Hepatic stellate cell (primary cell): ENCODE data around the gene RSBN1L.
A peak's percentile ranks its signal among the peaks of the same experiment; 100 is the strongest.
"Not testable (repeated sequence)": the region's sequence is repeated elsewhere in the genome, so short reads cannot be mapped to it uniquely, and the experiment has no call there.

Source experiments
- DNase-seq: peaks from one replicate; pipeline ENCODE4 v3.0.0; 2011; ENCODE audit warnings: low spot score

Gene RSBN1L

GRCh38 chr7:77687747-77688144, 8.5 kb upstream of the RSBN1L start:
- DNase-seq: no peak

- no peak for DNase-seq
These were observed 6.0 kb upstream of the RSBN1L start for GRCh38 chr7:77690289-77690688.

GRCh38 chr7:77691892-77692491, 4.3 kb upstream of the RSBN1L start:
- DNase-seq: no peak

- DNase-seq: no peak
These were observed 2.3 kb upstream of the RSBN1L start for GRCh38 chr7:77693830-77694583.

GRCh38 chr7:77696643-77697534, 630 bp downstream of the RSBN1L start:
- peak; percentile 27 for DNase-seq

GRCh38 chr7:77697535-77697831, 1.2 kb downstream of the RSBN1L start:
- peak; percentile 26 for DNase-seq

- DNase-seq: no peak
These were observed 1.9 kb downstream of the RSBN1L start for GRCh38 chr7:77698042-77698625.

- no peak for DNase-seq
These were observed 2.8 kb downstream of the RSBN1L start for GRCh38 chr7:77699056-77699455.

- DNase-seq: no peak
These were observed 6.3 kb downstream of the RSBN1L start for GRCh38 chr7:77702513-77702912.

- no peak for DNase-seq
These were observed 6.8 kb downstream of the RSBN1L start for GRCh38 chr7:77702968-77703472.

GRCh38 chr7:77703669-77704068, 7.4 kb downstream of the RSBN1L start:
- DNase-seq: not testable (repeated sequence)

GRCh38 chr7:77707504-77707992, 11.3 kb downstream of the RSBN1L start:
- DNase-seq: no peak

GRCh38 chr7:77710067-77710466, 13.8 kb downstream of the RSBN1L start:
- DNase-seq: no peak

- DNase-seq: no peak
These were observed 14.6 kb downstream of the RSBN1L start for GRCh38 chr7:77710861-77711260.

GRCh38 chr7:77714195-77714594, 17.9 kb downstream of the RSBN1L start:
- DNase-seq: peak; percentile 59

- not testable (repeated sequence) for DNase-seq
These were observed 18.7 kb downstream of the RSBN1L start for GRCh38 chr7:77714931-77715330.

- DNase-seq: no peak
These were observed 20.5 kb downstream of the RSBN1L start for GRCh38 chr7:77716804-77717203.

GRCh38 chr7:77717566-77717965, 21.3 kb downstream of the RSBN1L start:
- not testable (repeated sequence) for DNase-seq

- DNase-seq: no peak
These were observed 31.3 kb downstream of the RSBN1L start for GRCh38 chr7:77727527-77727926.

- peak; percentile 6 for DNase-seq
These were observed 31.9 kb downstream of the RSBN1L start for GRCh38 chr7:77727936-77728701.

- peak; percentile 8 for DNase-seq
These were observed 33.5 kb downstream of the RSBN1L start for GRCh38 chr7:77729574-77730348.
